Neural progenitor cell (in vitro differentiated cells): ENCODE results near the gene CPNE4.

Experiments used
- CTCF ChIP-seq: fragments of 200-600 bp; sonication (generic); IDR thresholded peaks from 2 replicates; pipeline ENCODE4 v1.5.1; 2017; ENCODE audit warnings: antibody characterized with exemption, mild to moderate bottlenecking
- EZH2 ChIP-seq: fragments of 200-600 bp; sonication (generic); IDR thresholded peaks from 2 replicates; pipeline ENCODE4 v1.6.1; 2017; ENCODE audit warnings: antibody characterized with exemption, mild to moderate bottlenecking, moderate library complexity

- no peak for TF ChIP-seq CTCF
- TF ChIP-seq EZH2, result no peak
Measured at GRCh38 chr3:131716007-131716406, 318.8 kb downstream of the CPNE4 start.
